HepG2 (cell line): ENCODE measurements around the gene DGKG. TPM values are rescaled to one million over a fixed set of nuclear protein-coding genes. Genes with fewer than 3 reads are reported as not detected.

Experiments
- ATAC-seq: fragments of 200-7000 bp; cut with Tn5 transposase; 3 replicates; pipeline ENCODE4 v1.9.1; 2020; ENCODE audit warnings: mild to moderate bottlenecking, moderate library complexity
- BruUV-seq: library from RNA; stranded (reverse); fragments of 400-500 nt; replicated peaks from 2 replicates; lab custom pipeline; 2021; lab: Mats Ljungman, UMichigan
- CTCF ChIA-PET: fragments of 300-600 bp; formaldehyde crosslinking; extraction: SDS; loops from one replicate; lab custom pipeline; 2021; ENCODE audit warnings: low total read pairs, inconsistent platforms, low intra/inter-chr PET ratio; lab: Yijun Ruan, JAX
- POLR2A ChIA-PET: fragments of 350-600 bp; sonication (Branson Sonifier 250); formaldehyde crosslinking; loops from one replicate; lab custom pipeline; 2020; ENCODE audit warnings: antibody characterized with exemption, inconsistent platforms; lab: Yijun Ruan, JAX
- DNase-seq: peaks from one replicate; pipeline ENCODE4 v3.0.0-alpha.2; 2015; ENCODE audit warnings: low spot score
- FAIRE-seq: peaks from 3 replicates; lab custom pipeline; 2011; peaks lifted over from hg19 to GRCh38; lab: Jason Lieb, UNC
- H2AFZ ChIP-seq: one replicate; pipeline ENCODE4 v1.6.1; 2011; ENCODE audit warnings: low read length, inconsistent platforms
- H3K27ac ChIP-seq: fragments of 300-600 bp; 3 replicates; pipeline ENCODE4 v1.8.0; 2011; ENCODE audit warnings: mixed run types, mild to moderate bottlenecking, mixed read lengths, low read length, inconsistent platforms; ENCODE audit not compliant: insufficient read depth; ENCODE audit errors: extremely low read length
- H3K27me3 ChIP-seq, 2 experiments: fragments of 200-600 bp in 1 of 2; 2 replicates in 1 of 2; 3 replicates in 1 of 2; pipeline versions ENCODE4 v1.6.0 to v1.8.0; 2011; ENCODE audit warnings: low read length in 2 of 2, mild to moderate bottlenecking in 2 of 2, moderate library complexity in 2 of 2, inconsistent platforms in 1 of 2; ENCODE audit not compliant: insufficient read depth in 2 of 2, control insufficient read depth in 1 of 2
- H3K36me3 ChIP-seq, 2 experiments: fragments of 200-600 bp in 1 of 2; replicated peaks in 1 of 2; 2 replicates in 1 of 2; 3 replicates in 1 of 2; pipeline versions ENCODE4 v1.5.1 to v1.8.0; 2011; ENCODE audit warnings: low read length in 2 of 2, inconsistent platforms in 1 of 2; ENCODE audit not compliant: insufficient read depth in 2 of 2, control insufficient read depth in 1 of 2
- H3K4me1 ChIP-seq: 2 replicates; pipeline ENCODE4 v1.5.1; 2012; ENCODE audit warnings: low read length, inconsistent platforms; ENCODE audit not compliant: insufficient read depth
- H3K4me2 ChIP-seq: 2 replicates; pipeline ENCODE4 v1.6.0; 2011; ENCODE audit warnings: low read depth, low read length, inconsistent platforms
- H3K4me3 ChIP-seq, 3 experiments: fragments of 200-600 bp in 1 of 3; sonication (generic), shearing (Covaris generic) in 1 of 3; replicated peaks in 1 of 3; 2 replicates each; pipeline ENCODE4 v1.5.1; 2011 to 2016; ENCODE audit warnings: low read length in 3 of 3, inconsistent platforms in 2 of 3, low read depth in 2 of 3, mild to moderate bottlenecking in 2 of 3, control low read depth in 1 of 3, mixed read lengths in 1 of 3; ENCODE audit not compliant: insufficient read depth in 1 of 3
- H3K79me2 ChIP-seq: one replicate; pipeline ENCODE4 v1.6.1; 2011; ENCODE audit warnings: low read length, inconsistent platforms; ENCODE audit not compliant: insufficient read depth
- H3K9ac ChIP-seq: 2 replicates; pipeline ENCODE4 v1.6.0; 2011; ENCODE audit warnings: mild to moderate bottlenecking, low read depth, low read length, inconsistent platforms; ENCODE audit not compliant: insufficient read depth
- H3K9me3 ChIP-seq: 2 replicates; pipeline ENCODE4 v1.5.1; 2012; ENCODE audit warnings: mild to moderate bottlenecking, low read length
- H4K20me1 ChIP-seq: 2 replicates; pipeline ENCODE4 v1.6.0; 2011; ENCODE audit warnings: inconsistent platforms, mild to moderate bottlenecking, low read length, moderate library complexity; ENCODE audit not compliant: insufficient read depth
- CHD4 ChIP-seq: fragments of 200-600 bp; sonication (generic); IDR thresholded peaks from 2 replicates; pipeline ENCODE4 v1.7.0; 2017; ENCODE audit warnings: mild to moderate bottlenecking, low read length, borderline replicate concordance
- DNMT1 ChIP-seq: sonication (generic); formaldehyde crosslinking; IDR thresholded peaks from 2 replicates; pipeline ENCODE4 v1.5.1; 2020; ENCODE audit warnings: mild to moderate bottlenecking, missing genetic modification reagents
- HMGXB3 ChIP-seq: sonication (generic); formaldehyde crosslinking; IDR thresholded peaks from 2 replicates; pipeline ENCODE4 v1.4.0; 2020; ENCODE audit warnings: missing genetic modification reagents, borderline replicate concordance
- HOMEZ ChIP-seq: IDR thresholded peaks from 2 replicates; pipeline ENCODE4 v1.6.1; 2016; ENCODE audit warnings: low read depth
- ISL2 ChIP-seq: sonication (generic); formaldehyde crosslinking; IDR thresholded peaks from 2 replicates; pipeline ENCODE4 v1.5.0; 2020; ENCODE audit warnings: missing genetic modification reagents
- JUNB ChIP-seq: sonication (generic); formaldehyde crosslinking; IDR thresholded peaks from 2 replicates; pipeline ENCODE4 v1.8.0; 2022; ENCODE audit warnings: missing genetic modification reagents, mild to moderate bottlenecking, borderline replicate concordance
- POLR2A ChIP-seq, 2 experiments: IDR thresholded peaks; 2 replicates each; pipeline ENCODE4 v1.6.1; 2011; ENCODE audit warnings: low read depth in 2 of 2, low read length in 2 of 2, mild to moderate bottlenecking in 1 of 2, moderate library complexity in 1 of 2; ENCODE audit not compliant: insufficient read depth in 1 of 2
- STAT6 ChIP-seq: sonication (generic); formaldehyde crosslinking; IDR thresholded peaks from 2 replicates; pipeline ENCODE4 v1.4.0; 2020; ENCODE audit warnings: missing genetic modification reagents, mild to moderate bottlenecking, borderline replicate concordance
- TFDP1 ChIP-seq: IDR thresholded peaks from 2 replicates; pipeline ENCODE4 v1.6.1; 2016; ENCODE audit warnings: missing compliant biosample characterization, missing genetic modification reagents, borderline replicate concordance
- ZC3H4 ChIP-seq: sonication (generic); formaldehyde crosslinking; IDR thresholded peaks from 2 replicates; pipeline ENCODE4 v1.4.0; 2020; ENCODE audit warnings: missing genetic modification reagents, borderline replicate concordance
- ZNF282 ChIP-seq: fragments of 450-650 bp; IDR thresholded peaks from 2 replicates; pipeline ENCODE4 v1.6.1; 2018; ENCODE audit not compliant: partially characterized antibody
- ZNF614 ChIP-seq: IDR thresholded peaks from 2 replicates; pipeline ENCODE4 v1.6.1; 2018; ENCODE audit warnings: missing biosample characterization, missing genetic modification reagents, inconsistent platforms, borderline replicate concordance
- ZNF691 ChIP-seq: sonication (generic); formaldehyde crosslinking; IDR thresholded peaks from 2 replicates; pipeline ENCODE4 v1.4.0; 2020; ENCODE audit warnings: missing genetic modification reagents, low read depth, mild to moderate bottlenecking, borderline replicate concordance
- WGBS: methylation state at CpG from one replicate; pipeline ENCODE4 v1.1.6; 2017; ENCODE audit warnings: low lambda C conversion rate; 5-methylcytosine and 5-hydroxymethylcytosine counted together
- in situ Hi-C: cut with HindIII; loops from 2 replicates; pipeline ENCODE4 v1.10.0; 2017; ENCODE audit warnings: low pct_unique_long_range_greater_than_20kb; ENCODE audit not compliant: extremely low pct_ligation_motif_present
- intact Hi-C: fragments of 100-400 bp; cut with micrococcal nuclease; formaldehyde crosslinking; loops from one replicate; pipeline ENCODE4 v1.10.0; 2022; ENCODE audit not compliant: unreplicated experiment
- polyA plus RNA-seq, 8 experiments: library from polyadenylated mRNA; depleted of rRNA in 3 of 8; stranded (reverse) in 7 of 8; unstranded in 1 of 8; fragments of >200 nt; fragmentation: Illumina TruSeq in 4 of 8; extraction: Trizol in 4 of 8; gene quantifications; 2 replicates each; pipeline versions ENCODE4 v1.2.1 to v1.2.3, GENCODE V29; 2011 to 2016; ENCODE audit warnings: low read depth in 4 of 8, missing spikeins in 1 of 8, mixed read lengths in 1 of 8; ENCODE audit not compliant: insufficient read depth in 1 of 8
- total RNA-seq, 5 experiments: library from RNA; depleted of rRNA; stranded (reverse); fragments of >200 nt; fragmentation: Illumina TruSeq; extraction: Trizol; gene quantifications; 2 replicates each; pipeline ENCODE4 v1.2.3, GENCODE V29; 2016; ENCODE audit warnings: low read depth in 1 of 5

DGKG gene
- total and polyA plus RNA-seq, 2 of the 13 experiments (the other 11 are each of a cell fraction or from before 2014, with no cell fraction given), result 3.8 to 6.2 TPM

GRCh38 chr3:186117521-186118134 lies 244.4 kb downstream of the DGKG start:
- Histone ChIP-seq H3K27ac (no peak overlapping the region), H3K9ac (no peak overlapping the region), H3K79me2 (no peaks in the 10 kb centered on the region), H3K36me3 (no peaks in the 10 kb centered on the region), H3K4me3 (no peak overlapping the region), H3K27me3 (peaks cover 0 to 6% of the 10 kb centered on the region in 2 experiments; a peak in 1 of 5 replicates), H3K9me3 (no peaks in the 10 kb centered on the region), H3K4me2 (no peak overlapping the region), H4K20me1 (no peaks in the 10 kb centered on the region), H2AFZ (no peak overlapping the region), H3K4me1 (peaks cover 11% of the 10 kb centered on the region)
- POLR2A ChIA-PET, result no interaction called here
- FAIRE-seq (no peak), DNase-seq (no peak), ATAC-seq (no peak)
- intact Hi-C loops (no loop called here), in situ Hi-C loops (loop anchor here (10.0 kb wide), 1 partner anchor 127 kb away; no protein-coding TSS in a partner anchor)
- CTCF ChIA-PET, result no interaction called here
- BruUV-seq, result no TSS peak
- WGBS, result 50% methylated on average over 3 of the region's 3 CpGs
- no peak for TF ChIP-seq DNMT1
- TF ChIP-seq ZNF691 (CRISPR knock-in tag), result no peak
- no peak for TF ChIP-seq STAT6 (CRISPR knock-in tag)
- no peak for TF ChIP-seq TFDP1 (CRISPR knock-in tag)
- TF ChIP-seq CHD4, result no peak
- no peak for TF ChIP-seq ZNF282
- no peak for TF ChIP-seq ISL2 (CRISPR knock-in tag)
- TF ChIP-seq ZC3H4 (CRISPR knock-in tag), result no peak
- TF ChIP-seq POLR2A (IDR thresholded peaks at IDR 0.05; ENCODE audit: insufficient read depth in 1 of 2, low read depth in 2 of 2, low read length in 2 of 2), result no peak
- TF ChIP-seq HOMEZ (CRISPR knock-in tag), result no peak
- no peak for TF ChIP-seq JUNB (CRISPR knock-in tag)
- no peak for TF ChIP-seq ZNF614 (CRISPR knock-in tag)
- no peak for TF ChIP-seq HMGXB3 (CRISPR knock-in tag)
